SW 1271 (cell line): ENCODE data around the gene HCK.
A peak's percentile ranks its signal among the peaks of the same experiment; 100 is the strongest.

ENCODE experiments used
- DNase-seq, 2 experiments: peaks; one replicate each; lab custom pipeline; 2025; lab: John Stamatoyannopoulos, UW

HCK gene

GRCh38 chr20:32052090-32052777, at the start of gene HCK:
Gene HCK (plus strand): TSS chr20:32052242.
- no peak for DNase-seq

GRCh38 chr20:32003325-32003724, 48.7 kb upstream of the HCK start:
- no peak for DNase-seq

GRCh38 chr20:32004963-32005362, 47.1 kb upstream of the HCK start:
- DNase-seq: peak in 1 of 2 experiments; percentile 74

- DNase-seq: no peak
These were observed 46.0 kb upstream of the HCK start for GRCh38 chr20:32006053-32006452.

DNA sequence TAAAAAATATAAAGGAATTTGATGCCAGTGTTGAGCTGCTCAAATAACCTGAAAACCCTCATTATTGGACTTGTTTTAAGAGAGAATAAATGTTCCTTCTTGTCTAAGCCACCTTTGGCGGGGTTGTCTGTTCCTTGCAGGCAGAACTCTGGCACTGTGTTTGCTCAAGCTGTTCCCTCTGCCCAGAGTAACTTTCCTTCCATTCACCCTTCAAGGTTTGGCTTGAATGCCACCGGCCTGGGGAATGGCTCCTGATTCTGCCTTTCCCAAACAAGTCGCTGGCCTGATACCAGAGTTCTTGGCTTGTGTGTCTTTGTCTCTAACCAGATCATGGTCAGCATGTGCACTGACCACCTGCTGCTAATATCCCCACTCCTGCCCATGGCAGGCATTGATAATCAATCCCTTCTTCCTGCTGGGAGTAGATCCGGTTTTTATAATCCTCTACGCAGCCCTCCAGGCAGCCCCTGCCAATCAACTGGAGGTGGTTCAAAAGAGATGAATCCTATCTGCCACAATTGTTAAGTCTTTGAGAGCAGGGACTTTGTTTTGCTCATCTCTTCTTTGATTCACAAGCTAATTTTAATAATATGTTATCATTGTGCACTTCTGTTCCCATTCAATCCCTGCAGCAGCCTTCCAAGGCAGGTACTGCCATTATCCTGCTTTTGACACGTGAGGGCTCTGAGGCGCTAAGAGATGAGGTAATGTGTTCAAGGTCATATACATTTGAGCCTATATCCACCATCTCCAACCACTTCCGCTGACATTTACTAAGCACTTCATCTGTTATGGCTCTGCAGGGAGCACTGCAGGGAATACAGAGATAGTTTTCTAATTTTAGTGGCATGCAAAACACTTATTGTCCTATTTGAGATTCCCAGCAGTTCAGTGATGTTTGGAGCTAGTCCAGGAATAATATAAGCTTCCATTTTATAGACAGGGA, 44.9 kb upstream of the HCK start:
- DNase-seq: no peak

DNA sequence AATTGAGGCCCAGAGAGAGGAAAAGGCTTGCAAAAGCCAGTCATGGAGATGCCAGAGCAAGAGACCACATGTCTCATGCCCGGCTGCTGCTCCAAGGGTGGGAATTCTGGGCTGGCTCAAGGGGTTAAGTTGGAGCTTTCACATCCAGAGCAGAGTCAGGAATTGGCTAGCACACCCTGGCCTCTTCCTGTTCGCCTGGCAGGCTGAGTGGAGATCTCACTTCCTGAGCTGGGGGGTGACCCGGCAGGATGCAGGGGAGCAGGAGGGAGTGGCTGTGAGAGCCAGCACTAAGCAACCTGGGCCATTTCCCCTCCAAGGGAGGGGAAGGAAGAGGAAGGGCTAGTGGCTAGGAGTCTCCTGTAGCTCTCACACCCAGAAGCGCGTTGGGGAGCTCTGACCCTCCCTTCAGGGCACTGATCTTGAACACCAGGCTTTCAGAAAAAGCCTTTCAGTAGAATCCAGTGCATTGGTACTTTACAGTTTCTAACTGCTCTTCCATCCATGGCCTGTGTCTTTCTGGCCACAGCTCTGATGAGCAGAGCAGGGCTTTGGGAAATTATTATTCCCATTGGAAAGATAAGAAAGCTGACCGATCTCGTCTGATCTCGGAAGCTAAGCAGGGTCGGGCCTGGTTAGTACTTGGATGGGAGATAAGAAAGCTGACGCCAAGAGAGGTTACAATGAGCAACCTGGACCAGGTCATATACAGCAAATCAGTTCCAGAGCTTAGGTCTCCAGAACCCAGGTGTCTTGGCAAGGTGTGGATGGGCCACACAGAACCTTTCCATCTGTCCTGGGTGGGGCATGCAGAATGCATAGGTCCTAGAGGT, 44.0 kb upstream of the HCK start:
- DNase-seq: peak in 1 of 2 experiments; percentile 43

DNA sequence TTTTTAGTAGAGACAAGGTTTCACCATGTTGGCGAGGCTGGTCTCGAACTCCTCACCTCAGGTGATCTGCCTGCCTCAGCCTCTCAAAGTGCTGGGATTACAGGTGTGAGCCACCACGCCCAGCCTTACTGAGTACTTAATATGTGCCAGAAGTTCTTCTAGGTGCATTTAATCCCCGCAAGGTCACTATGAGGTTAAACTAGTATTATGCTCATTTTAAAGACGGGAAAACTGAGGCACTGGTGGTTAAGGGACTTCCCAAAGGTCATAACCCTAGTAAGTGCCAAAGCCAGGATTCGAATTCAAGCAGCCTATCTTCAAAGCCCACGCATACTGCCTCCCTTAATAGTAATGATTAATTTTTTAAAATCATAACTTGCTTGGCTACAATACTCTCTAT, 42.5 kb upstream of the HCK start:
- DNase-seq: no peak

DNA sequence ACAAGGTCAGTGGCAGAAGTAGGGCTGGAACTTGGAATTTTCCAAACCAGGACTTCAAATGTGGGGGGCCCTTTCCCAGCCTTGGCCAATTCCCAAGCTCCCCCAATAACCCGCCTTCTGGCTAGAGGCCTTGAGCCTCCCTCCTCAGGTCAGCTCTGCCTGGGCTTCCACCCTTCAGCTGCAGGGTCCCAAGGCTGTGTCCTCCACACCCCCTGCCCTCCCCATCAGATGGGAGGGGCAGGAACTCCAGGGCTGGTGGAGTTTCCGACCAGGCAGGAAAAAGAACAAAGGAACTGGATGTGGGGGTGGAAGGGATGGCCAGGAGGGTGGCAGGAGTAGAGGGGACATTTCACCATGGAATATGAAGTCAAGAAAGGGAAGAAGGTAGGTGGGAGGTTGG, 41.9 kb upstream of the HCK start, which contains the start of gene CCM2L:
CCM2L (plus strand) TSS at position 338 of the 400 bp plus-strand sequence; CDS start at position 355, 17 bp downstream.
- no peak for DNase-seq

- DNase-seq: no peak
These were observed 41.4 kb upstream of the HCK start for GRCh38 chr20:32010666-32011065.

DNA sequence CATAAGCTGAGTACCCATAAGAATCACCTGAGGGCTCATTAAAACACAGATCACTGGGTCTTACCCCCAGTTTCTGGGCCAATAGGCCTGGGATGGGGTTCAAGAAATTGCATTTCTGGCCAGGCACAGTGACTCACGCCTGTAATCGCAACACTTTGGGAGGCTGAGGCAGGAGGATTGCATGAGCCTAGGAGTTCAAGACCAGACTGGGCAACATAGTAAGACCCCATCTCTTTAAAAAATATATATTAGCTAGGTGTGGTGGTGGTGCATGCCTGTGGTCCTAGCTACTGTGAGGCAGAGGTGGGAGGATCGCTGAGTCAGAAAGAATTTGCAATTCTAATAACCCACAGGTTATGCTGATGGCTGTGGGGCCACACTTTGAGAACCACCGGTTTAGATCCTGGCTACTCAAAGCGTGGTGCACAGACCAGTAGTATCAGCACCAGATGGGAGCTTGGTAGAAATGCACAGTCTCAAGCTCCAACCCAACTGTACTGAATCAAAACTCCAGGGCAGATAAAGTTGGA, 39.8 kb upstream of the HCK start:
- no peak for DNase-seq

- DNase-seq: no peak
These were observed 38.7 kb upstream of the HCK start for GRCh38 chr20:32013326-32013725.

- peak in 1 of 2 experiments; percentile 35 for DNase-seq
These were observed 34.3 kb upstream of the HCK start for GRCh38 chr20:32017711-32018251.

GRCh38 chr20:32018269-32019155, 33.5 kb upstream of the HCK start:
- DNase-seq: peak; percentile 73 to 78

- peak in 1 of 2 experiments; percentile 41 for DNase-seq
These were observed 32.9 kb upstream of the HCK start for GRCh38 chr20:32019156-32019510.

DNA sequence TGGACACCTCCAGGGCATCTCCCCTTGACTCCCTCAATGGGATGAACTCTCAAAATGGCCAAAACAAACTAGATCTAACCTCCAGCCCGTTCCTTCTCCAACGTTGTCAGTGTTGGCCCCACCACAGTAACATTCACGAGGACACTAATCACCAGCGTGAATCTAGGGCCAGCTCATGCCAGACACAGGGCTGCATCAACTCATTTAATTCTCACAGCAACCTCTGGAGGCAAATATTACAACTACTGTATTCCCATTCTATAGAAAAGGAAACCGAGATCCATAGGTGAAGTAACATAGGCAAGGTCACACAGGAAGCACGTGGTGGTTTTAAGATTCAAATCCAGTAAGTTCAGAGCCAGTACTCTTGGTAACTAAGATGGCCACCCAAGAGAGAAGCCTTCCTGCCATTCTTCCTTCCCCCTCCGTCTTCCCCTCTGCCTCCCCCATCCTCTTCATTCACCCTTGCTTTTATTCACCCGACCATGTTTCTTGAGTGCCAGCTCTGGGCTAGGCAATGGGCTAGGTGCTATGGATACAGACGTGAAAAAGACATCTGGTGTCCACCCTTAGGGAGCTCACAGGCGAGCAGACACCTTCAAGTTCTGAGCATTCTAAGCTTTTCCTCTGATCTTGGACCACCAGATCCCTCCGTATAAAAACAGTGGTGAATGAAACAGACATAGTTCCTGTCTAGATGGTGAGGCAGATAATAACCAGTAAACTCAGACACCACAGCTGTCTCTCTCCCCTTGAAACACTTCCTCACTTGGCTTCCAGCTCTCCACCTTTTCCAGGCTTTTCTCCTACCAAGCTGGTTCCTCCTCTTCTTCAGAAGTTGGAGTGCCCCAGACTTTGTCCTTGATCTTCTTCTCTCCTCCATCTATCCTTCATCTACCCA, 32.2 kb upstream of the HCK start:
- DNase-seq: no peak

DNA sequence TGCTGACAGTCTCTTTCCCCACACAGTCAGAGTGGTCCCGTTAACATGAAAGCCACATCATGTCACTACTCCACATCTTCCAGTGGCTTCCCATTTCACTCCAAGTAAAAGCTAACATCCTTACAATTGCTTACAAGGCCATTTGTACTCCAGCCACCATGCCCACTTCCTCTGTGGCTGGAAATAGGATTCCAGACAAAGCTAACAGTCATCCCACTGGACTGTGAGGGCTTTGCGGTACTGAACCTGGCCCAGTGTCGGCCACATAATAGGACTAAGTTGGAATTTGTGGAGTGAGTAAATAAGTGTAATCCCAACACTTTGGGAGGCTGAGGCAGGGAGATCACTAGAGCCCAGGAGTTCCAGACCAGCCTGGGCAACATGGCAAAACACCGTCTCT, 31.0 kb upstream of the HCK start:
- no peak for DNase-seq

- no peak for DNase-seq
These were observed 27.3 kb upstream of the HCK start for GRCh38 chr20:32024683-32025295.

DNA sequence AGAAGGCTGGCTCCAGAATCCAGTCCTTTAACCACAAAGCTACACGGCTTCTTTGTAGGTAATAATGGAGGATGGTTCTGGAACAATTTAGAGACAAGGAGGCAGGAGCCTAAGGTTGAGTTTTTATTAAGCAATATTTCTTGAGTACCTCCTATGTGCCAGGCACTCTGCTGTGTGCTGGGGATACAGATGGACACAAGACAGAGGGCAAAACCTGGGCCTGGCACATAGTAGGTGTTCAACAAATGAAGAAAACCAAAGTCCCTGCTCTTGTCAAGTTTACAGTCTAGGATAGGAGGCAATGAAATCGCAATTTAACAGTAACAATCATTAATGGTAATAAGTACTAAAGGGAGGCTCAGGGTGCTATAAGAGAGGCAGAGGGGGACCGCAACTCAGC, 24.4 kb upstream of the HCK start:
- no peak for DNase-seq
